HG03095 (cell line): ENCODE measurements around the gene SLIT3.
"Not testable (repeated sequence)": the region's sequence is repeated elsewhere in the genome, so short reads cannot be mapped to it uniquely, and the experiment has no call there.

Experiments
- ATAC-seq: cut with Tn5 transposase; IDR thresholded peaks from one replicate; pipeline ENCODE4 v1.9.1; 2021; ENCODE audit warnings: moderate library complexity; ENCODE audit not compliant: unreplicated experiment

The SLIT3 gene

DNA sequence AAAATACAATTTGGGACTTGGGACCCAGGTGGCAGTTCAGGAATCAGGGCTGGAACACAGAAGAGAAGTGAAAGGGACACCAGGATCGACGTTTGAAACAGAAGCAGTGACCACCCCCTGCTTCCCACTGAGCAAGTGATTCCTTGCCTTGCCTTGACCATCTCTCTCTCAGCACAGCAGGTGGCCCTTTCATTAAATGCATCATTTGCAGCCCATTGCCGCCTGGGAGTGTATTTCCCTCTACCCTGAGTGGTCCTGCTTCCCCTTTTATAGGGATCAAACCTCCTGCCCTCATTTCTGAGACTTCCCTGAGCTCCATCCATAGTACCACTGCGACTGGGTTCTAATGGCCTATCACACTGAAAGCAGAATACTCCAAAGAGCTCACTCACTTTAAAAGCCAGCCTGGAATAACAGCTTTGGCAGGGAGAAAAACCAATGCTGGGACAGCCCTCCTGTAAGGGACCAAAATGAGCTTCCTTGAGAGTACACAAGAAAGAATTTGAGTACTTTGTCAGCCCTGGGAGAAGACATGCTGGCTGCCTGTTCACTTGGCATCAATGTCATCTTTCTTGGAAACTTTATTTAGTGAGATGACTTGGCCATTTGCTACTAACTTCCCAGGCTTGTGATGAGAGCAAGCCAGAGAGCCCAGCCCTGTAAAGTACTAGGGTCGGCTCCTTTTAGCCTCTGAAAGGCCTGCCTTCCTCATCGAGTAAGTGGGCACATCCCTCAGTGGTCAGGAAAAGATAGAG lies 149.7 kb downstream of the SLIT3 start:
- ATAC-seq, result no peak

DNA sequence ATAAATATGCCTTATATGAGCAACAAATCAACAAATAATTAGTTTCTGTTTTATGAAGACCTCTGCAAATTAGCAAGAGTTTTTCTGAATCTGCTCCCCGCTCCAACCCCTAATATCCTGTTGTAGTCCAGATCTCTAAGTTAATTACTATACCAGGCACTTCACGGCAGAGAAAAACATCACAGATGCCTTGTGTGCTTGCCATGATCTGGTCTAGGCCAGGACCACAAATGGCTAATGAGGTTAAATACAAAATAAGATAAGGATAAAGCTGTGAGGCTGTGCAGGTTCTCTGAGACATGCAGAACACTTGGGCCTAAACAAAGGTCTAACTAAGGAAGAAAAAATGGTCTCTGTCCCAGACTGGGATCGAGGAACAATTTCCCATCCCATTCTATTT lies 150.8 kb downstream of the SLIT3 start:
- no peak for ATAC-seq

DNA sequence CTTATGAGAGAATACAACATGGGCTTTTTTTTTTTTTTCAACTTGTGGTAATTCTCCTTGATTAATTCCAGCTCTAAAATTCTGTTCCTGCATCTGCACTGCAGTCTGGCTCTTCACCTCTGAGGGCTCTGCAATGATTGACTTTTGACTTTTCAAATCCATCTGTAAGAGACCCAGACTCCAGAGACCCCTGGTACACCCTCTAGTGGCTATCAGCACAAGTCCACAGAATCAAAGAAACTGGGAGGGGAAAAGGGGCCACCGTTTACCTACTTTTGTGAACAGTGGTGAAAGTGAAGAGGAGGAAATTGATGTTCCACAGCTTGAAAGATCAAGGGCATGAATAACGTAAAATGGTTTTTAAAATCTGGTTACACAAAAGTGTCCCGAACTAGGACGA lies 151.6 kb downstream of the SLIT3 start:
- no peak for ATAC-seq

DNA sequence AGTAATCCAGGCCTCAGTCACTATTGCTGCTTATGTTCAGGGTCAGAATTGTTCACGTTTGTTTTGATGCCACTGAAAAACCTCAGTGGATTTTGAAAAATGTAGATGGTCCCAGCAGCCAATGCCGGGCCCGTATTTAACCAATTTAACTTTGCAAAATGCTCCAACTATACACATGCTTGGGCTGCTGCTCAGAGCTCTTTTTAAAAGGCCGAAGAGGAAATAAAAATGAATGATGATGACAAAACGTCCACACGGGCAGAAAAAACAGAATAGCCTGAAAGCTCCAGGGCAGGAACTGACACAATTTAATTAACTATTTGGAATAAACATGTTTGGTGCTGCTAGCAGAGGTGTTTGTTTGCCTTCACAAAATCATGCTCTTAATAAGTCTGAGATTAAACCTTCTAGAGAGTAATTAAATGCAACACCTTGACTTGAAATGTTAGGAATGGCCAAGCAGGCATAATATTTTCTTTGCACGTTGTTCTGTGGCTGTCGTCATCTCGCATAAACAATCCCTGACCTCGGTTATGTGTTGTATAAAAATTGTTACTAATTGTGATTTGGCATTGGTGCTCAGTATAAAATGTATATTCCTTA lies 152.7 kb downstream of the SLIT3 start:
- ATAC-seq, result no peak

DNA sequence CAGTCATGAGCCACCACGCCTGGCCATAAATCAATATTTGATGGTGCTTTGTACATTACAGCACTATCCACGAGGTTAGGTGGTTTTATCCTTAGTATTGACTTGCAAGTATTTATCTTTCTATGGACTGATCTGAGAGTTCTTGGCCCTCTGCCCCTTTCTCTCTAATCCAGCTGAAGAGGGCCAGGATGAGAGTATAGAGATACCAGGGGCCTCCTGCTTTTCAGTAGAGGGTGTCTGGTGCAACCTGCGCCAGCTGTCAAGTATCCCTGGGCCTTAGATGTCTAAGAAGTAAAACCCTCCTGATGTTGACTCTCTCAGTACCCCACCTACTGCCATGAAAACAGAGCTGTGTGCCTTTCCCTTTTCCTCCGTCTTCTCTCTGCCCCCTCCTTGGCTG lies 153.4 kb downstream of the SLIT3 start:
- no peak for ATAC-seq

DNA sequence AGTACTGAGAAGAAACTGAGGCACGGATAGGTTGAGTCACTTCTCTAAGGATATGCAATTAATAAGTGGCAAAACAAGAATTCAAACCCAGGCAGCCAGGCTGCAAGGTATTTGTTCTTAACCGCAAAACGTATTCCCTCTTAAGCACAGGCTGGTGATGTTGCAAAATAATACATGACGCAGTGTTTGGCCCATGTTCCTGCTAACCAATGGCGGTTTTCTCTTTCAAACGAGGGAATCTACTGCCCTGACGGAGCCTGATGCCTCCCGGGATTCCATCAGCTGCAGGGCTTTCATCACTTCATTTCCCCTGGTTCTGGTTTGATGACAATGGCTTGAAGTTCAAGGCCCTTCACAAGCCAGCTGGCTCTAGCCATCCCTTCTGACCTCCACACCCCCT lies 154.8 kb downstream of the SLIT3 start:
- no peak for ATAC-seq

DNA sequence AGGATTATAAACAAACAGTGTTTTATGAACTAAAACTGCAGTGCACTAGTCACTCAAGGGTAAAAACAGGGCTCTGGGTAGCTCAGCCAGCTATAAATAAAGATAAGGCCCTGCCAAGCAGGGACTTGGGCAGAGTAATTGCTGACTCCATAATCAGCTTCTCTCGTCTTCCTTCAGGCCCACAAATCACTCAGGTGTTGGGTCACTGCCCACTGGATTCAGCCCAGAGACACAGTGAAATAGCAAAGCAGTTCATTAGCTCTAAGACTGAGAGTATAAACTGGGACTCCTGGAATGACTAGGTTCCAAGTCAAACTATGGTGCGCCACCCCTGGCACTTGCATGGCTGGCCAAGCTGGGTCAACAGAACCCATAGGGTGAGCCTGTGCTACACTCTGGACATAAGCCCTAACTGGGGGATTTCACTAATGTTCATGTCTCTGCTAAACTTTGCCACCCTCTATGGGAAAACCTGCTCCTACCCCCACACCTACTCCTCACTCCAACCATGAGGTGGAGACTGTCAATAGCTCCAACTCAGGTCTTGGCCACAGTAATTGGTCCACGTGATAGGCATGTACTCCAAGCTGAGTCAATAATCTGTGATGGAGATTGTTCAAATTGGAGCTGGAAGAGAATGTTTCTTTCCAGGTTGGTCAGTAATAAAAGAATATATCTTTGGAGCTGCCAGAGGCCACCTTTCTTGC lies 158.5 kb downstream of the SLIT3 start:
- ATAC-seq, result no peak

DNA sequence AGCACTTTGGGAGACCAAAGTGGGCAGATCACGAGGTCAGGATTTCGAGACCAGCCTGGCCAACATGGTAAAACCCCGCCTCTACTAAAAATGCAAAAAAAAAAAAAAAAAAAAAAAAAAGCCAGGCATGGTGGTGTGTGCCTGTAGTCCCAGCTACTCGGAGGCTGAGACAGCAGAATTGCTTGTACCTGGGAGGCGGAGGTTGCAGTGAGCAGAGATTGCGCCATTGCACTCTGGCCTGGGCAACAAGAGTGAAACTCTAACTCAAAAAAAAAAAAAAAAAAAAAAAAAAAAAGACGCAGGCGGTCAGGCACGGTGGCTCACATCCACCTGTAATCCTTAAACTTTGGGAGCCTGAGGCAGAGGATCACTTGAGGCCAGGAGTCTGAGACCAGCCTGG lies 160.7 kb downstream of the SLIT3 start:
- ATAC-seq, result not testable (repeated sequence)

DNA sequence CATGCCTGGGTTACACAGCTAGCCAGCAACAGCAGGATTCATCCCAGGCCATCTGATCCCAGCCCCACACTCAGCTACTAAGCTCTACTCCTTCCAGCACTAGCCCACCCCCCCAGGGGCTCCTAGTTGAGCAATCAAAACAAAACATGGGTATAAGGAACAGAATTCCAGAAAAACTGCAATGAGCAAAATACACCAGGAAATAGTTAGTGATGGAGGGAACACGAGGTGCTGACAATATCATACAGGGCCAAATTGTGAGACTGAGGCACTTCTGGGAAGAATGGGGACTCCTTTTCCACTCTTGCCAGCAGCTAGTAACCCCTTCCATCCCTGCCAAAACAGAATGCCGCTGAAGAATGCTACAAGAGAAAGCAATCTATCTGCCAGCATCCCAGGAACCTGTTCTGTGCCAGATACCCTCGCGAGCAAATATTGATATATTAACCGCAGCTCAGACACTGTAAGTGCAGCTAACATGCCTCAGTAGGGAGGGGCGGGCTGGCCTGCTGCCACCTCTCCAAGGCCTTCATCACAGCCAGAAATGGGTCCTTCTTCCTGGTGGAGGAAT lies 161.4 kb downstream of the SLIT3 start:
- no peak for ATAC-seq

DNA sequence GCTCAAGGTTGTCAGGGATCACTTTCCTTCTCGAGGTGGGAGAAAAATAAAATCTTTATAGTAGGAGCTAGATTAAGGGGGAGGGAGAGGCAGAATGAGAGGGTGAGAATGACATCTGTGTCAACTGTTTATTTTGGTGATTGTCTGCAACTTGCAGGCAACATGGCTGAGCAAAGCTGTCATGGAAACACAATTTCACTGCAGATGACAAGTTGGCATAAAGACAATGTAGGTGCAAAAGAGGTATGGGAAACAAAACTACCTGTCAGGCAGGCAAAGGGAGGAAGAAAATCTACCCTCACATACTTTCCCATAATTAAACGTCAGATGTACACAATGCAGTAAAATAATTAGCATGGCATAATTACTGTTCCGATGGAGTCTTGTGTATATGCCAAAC lies 167.4 kb downstream of the SLIT3 start:
- no peak for ATAC-seq

DNA sequence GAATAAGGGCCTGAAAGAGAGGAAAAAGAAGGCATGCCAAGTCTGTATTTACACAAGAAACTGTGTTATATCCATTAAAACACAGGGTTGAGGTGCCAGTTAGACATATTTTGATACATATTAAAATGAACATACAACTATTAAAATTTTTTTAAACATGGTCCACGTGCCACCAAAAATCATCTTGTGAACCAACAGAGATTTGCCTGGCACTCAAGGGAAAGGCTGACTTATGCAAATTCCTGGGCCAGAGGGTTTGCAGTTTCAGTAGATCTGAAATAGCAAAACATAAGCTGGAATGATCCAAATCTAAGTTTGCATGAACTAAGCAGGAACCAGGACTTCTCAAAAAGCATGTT lies 168.7 kb downstream of the SLIT3 start:
- ATAC-seq, result no peak

DNA sequence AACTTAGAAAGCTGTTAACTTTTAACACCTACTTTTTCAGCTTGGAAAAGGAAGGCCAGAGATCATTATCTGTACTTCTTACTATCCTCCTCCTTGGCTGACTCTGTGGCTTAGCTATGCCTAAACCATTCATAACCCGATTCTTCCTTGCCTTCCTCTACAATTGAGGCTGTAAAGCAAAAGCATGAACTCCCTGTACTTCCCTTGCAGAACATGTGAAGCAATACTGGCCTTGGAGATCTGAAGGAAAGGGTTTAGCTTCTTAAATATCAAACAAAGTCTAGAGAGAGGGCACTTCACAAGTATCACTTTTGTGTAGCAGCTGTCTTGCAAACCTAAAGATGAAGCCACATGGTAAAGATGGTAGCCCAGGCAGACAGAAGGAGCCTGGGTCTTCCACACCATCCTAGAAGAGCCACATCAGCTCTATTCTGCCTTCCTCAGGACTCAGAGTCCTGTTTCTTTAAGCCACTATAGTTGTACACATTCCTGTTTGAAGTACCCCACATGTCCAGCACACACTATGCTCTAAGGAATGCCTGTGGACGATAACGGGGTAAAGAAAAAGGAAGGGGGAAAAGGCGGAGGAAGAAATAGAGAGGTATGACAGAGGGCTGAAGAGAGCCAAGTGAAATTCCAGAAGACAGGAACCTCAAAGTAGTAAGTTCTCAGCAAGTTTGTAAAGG lies 169.2 kb downstream of the SLIT3 start:
- no peak for ATAC-seq

DNA sequence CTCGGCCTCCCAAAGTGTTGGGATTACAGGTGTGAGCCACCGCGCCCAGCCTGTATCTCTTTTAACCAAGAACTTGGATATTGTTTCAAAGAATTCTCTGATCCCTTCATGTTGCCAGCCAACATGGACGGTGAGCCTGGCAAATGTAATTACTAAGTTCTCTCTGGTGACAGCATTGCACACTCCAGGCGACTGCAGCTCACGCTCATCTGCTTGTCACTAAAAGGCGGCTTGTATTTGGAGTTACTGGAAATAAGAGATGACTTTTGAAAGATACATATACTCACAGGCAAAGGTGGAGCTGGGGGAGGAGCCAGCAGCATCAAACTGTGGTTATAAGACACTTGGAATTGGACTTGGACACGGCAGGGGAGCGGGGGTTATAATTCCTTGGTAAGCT lies 172.3 kb downstream of the SLIT3 start:
- no peak for ATAC-seq

DNA sequence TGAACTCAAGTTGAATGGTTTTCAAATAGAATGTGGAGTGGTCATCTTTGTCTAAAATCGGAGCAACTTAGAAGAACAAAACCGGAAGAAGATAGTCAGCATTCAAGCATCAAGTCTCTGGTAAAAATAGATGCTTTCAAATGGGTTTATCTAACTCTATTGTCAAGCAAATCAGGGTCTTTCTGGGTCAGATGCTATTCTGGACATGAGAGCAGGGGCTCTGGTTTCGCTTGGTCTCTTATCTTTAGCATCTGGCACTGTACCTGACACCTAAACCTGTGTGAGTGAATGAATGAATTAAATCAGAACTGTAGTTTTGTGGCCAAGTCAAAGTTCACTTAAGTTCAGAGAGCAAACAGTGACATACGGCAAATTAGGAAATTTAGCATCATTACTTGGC lies 173.5 kb downstream of the SLIT3 start:
- no peak for ATAC-seq

DNA sequence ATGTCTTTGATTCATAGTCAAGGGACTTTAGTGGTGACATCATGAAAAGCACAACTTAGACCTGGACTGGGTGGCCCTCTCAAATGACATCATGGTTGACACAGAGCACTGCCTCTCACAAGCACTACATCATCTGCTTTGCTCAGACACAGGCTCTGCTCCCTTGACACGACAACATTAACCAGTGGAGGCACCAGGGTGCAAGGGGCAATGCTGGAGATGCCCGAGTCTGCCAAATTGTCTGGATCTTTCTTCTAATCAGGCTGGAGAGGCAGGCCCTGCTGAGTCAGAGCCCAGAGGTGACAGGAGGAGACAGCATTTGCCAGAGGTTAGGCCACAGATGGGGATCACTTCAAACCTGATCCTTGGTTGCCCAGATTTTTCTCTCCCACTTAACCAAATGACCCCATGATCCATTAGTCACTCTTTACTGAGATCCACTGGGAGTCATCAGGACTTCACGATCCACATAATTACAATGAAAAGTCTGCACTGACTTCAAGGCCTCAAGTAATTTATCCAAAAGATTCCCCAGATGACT lies 174.4 kb downstream of the SLIT3 start:
- no peak for ATAC-seq

DNA sequence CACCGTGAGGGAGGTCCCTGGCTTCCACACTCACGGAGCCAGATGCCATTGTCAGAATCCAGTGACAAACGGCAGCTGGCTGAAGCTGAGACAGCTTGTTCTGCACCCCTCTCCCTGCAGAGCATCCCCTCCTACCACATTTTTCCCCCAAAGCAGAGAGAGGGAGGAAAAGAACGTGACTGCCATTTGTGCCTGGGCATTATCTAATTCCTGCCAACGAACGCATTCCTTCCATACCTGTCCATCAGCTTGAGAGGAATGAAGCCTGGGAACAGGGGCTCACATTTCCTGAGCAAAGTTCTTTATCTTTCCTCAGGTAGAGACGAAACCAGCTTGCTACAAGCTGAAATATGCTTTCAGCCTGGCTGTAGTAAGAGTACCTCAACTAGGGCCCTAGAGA lies 175.4 kb downstream of the SLIT3 start:
- no peak for ATAC-seq

DNA sequence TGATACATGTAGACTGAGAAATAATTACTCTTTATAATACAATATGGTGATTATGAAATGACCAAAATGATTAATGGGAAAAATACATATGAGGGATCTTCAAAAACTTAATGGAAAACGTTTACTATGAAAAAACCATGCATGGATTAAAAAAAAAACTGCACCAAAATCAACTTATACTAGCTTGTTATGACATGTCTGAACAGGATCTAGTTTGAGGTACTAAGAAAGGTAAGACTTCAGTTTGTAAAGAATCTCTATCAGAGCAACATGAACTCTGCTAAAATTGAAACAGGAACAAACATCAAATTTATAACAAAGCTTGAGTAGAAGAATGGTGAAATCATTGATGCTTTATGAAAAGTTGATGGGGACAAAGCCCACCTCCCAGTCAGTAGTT lies 178.0 kb downstream of the SLIT3 start:
- ATAC-seq, result no peak

DNA sequence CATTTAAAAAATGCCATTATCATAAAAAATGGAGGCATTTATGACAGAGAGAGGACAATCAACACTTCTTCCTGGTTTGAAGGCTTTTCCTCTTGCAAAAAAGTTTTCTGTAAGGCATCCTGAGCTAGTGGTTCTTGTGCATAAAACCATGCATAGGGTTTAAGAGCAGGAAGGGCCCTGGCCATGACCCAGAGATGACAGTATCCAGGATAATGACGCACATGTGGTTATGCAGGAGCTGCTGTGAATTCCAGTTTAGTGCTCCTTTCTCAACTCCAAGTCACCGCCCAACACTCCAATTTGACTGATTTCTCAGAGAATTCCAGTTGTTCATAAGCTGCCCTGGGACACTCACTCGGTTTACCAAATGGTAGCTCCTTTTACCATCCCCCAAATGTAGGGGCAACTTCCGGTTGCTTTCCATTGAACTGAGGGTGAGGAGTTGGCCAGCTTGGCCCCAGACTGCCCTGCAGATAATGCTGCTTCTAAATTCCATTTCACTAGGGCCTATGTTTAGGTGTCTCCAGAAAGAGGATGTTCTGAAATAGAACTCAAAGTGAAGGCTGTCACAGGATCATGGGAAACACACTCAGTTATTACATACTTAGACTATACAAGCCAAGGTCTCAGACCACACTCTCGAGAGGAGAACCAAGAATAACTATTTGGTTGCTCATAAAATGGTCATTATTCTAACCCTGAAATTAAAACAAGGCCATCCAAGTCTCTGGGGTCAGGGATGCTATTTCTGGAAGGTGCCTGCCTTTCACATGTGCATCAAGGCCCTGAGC lies 179.1 kb downstream of the SLIT3 start:
- ATAC-seq, result no peak

DNA sequence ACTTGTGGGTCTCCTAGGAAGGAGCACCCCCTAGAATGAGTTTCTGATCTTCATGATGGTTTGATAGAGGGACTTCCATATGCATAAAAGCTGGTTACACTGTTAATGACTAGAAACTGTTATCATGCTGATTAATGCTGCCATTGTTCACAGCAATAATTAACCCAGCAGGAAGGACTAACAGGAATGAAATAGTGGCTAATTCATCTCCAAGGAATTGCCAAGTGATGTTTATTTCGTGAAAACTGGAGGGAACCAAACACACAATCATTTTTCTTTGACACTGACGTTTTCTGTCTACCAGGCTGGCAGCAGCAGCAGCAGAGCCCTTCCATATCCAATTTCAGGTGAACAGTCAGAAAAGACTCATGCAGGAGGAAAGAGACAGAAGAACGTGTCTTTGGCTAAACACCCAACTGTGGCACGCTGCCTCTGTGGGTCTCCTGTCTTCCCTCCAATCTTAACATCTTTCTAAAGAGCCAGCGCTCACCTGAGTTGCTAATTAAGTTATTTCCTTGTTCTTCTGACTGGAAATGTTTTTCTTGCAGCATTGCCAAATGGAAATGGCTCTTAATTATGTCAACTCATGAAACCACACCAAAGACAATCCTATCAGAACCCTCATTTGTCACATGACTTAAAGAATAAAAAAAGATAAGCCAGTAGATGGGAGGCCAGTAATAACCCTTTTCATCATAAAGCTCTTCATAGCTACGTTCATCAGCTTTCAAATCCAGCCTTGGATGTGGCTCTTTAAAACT lies 181.5 kb downstream of the SLIT3 start:
- ATAC-seq, result no peak
